Measurements from ENCODE around the gene ELF1. TPM values are rescaled to one million over a fixed set of nuclear protein-coding genes. Genes with fewer than 3 reads are reported as not detected.

The ELF1 gene
- total RNA-seq, 1 donor from 2014 or later, result 47.4 TPM

DNA sequence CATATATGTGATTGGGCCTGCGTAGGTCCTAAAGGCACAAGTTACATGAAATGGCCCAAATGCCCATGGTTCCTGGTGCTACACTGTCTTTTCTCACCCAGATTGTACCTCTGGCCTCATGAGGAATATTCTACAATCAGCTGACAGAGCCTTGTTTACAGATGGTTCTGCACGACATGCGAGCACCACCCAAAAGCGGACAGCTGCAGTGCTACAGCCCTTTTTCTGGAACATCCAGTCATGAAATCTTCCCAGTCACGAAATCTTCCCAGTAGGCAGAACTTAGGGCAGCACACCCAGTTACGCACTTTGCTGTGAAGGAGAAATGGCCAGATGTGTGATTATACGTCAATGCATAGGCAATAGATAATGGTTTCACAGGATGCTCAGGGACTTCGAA is 7.7 kb upstream of the ELF1 start:
- TF ChIP-seq, protein P1, sequence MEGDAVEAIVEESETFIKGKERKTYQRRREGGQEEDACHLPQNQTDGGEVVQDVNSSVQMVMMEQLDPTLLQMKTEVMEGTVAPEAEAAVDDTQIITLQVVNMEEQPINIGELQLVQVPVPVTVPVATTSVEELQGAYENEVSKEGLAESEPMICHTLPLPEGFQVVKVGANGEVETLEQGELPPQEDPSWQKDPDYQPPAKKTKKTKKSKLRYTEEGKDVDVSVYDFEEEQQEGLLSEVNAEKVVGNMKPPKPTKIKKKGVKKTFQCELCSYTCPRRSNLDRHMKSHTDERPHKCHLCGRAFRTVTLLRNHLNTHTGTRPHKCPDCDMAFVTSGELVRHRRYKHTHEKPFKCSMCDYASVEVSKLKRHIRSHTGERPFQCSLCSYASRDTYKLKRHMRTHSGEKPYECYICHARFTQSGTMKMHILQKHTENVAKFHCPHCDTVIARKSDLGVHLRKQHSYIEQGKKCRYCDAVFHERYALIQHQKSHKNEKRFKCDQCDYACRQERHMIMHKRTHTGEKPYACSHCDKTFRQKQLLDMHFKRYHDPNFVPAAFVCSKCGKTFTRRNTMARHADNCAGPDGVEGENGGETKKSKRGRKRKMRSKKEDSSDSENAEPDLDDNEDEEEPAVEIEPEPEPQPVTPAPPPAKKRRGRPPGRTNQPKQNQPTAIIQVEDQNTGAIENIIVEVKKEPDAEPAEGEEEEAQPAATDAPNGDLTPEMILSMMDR (conservative IDR thresholded peaks at IDR 0.05), result no peak
- no peaks in the 10 kb centered on the region for H3K9me3 Mint-ChIP-seq

DNA sequence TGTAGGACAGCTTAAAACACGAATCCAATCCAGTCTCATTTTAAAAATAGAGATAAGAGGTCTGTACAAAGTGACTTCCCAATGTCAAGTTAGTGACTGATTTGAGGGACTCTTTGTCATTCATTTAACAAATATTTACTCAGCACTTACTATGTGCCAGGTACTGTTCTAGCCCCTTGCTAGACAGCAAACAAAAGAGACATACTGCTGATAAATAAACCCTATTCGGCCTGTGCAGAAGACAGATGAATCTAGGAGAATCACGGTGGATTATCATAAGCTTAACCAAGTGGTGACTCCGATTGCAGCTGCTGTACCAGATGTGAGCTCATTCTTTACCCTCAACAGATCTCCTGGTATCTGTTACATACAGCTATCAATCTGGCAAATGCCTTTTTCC is 6.4 kb upstream of the ELF1 start:
- H3K36me3 Mint-ChIP-seq, result peaks cover 8% of the 10 kb centered on the region
- peaks cover 23% of the 10 kb centered on the region for H3K4me1 Mint-ChIP-seq (ENCODE audit: unreplicated experiment)
- H3K27me3 Mint-ChIP-seq, result no peaks in the 10 kb centered on the region
- H3K4me3 Mint-ChIP-seq, result no peak overlapping the region
- H3K9me3 Mint-ChIP-seq, result no peaks in the 10 kb centered on the region
- no peak for DNase-seq (ENCODE audit: extremely low spot score, unreplicated experiment)
- TF ChIP-seq, protein P1 (conservative IDR thresholded peaks at IDR 0.05), result no peak
- H3K27ac Mint-ChIP-seq, result peak overlapping the region; percentile 66

More for the DNA sequence above, 7.7 kb upstream of the ELF1 start:
- Mint-ChIP-seq H3K27ac (no peak overlapping the region), H3K36me3 (peaks cover 8% of the 10 kb centered on the region), H3K4me3 (no peak overlapping the region), H3K4me1 (ENCODE audit: unreplicated experiment) (peaks cover 16% of the 10 kb centered on the region), H3K27me3 (no peaks in the 10 kb centered on the region)
- DNase-seq (ENCODE audit: extremely low spot score, unreplicated experiment), result no peak

DNA sequence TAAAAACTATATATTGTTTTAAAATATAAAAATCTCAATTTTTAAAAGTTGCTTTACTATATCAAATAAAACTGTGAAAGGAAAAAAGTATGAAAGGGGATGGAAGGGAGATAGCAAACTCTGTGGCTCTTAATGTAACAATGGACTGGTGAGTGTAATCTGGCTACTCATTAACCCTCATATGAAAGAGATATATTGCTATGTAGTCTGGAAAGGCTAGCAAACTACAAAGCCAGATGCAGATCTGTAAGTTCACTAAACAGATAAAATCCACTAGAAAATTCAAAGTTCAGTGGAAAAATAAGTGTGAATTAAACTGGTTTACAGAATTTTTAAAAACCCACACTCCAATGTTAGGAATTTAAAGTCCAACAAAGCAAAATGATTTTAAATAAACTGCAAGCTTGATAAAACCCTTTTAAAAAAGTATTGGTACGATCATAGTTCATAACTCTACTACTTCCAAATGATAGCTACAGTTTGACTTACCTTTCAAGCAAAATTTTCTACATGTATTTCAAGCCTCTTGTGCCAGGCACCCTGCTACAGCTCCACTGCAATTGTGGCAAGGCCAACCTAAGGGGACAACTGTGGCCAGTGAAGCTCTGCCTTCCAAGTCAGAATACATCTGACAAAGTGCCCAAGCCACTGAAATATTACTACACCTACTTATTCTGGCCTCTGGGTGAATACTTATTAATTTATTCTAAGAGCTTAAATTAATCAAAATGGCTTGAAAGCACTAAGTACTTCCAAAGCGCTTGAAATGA is 647 bp upstream of the ELF1 start:
- H3K27ac Mint-ChIP-seq, result peak overlapping the region; percentile 97
- DNase-seq (ENCODE audit: extremely low spot score, unreplicated experiment), result no peak
- TF ChIP-seq, protein P1 (conservative IDR thresholded peaks at IDR 0.05), result no peak
- H3K4me1 Mint-ChIP-seq (ENCODE audit: unreplicated experiment), result peaks cover 30% of the 10 kb centered on the region
- no peaks in the 10 kb centered on the region for H3K36me3 Mint-ChIP-seq
- no peaks in the 10 kb centered on the region for H3K27me3 Mint-ChIP-seq
- peak overlapping the region; percentile 24 for H3K4me3 Mint-ChIP-seq
- no peaks in the 10 kb centered on the region for H3K9me3 Mint-ChIP-seq

DNA sequence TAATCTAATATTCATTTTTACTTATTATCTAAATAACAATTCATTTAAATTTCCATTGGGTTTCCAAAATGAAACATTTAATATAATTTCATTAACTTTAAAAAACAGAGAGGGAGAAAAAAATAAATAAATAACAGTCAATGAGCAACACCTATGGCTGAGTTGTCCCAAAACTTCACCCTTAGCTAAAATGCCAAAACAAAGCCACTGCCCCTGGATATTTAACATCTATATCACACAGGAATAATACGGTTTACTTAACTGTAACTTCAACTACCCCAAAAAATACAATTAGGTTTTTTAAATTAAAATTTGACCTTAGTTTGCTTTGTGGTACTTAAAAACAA is 541 bp downstream of the ELF1 start:
- TF ChIP-seq, protein P1 (conservative IDR thresholded peaks at IDR 0.05), result no peak
- H3K4me1 Mint-ChIP-seq (ENCODE audit: unreplicated experiment), result peaks cover 29% of the 10 kb centered on the region
- DNase-seq (ENCODE audit: extremely low spot score, unreplicated experiment), result no peak
- peak overlapping the region; percentile 97 for H3K27ac Mint-ChIP-seq
- H3K9me3 Mint-ChIP-seq, result no peaks in the 10 kb centered on the region
- H3K36me3 Mint-ChIP-seq, result no peaks in the 10 kb centered on the region
- H3K4me3 Mint-ChIP-seq, result peak overlapping the region; percentile 86
- no peaks in the 10 kb centered on the region for H3K27me3 Mint-ChIP-seq

DNA sequence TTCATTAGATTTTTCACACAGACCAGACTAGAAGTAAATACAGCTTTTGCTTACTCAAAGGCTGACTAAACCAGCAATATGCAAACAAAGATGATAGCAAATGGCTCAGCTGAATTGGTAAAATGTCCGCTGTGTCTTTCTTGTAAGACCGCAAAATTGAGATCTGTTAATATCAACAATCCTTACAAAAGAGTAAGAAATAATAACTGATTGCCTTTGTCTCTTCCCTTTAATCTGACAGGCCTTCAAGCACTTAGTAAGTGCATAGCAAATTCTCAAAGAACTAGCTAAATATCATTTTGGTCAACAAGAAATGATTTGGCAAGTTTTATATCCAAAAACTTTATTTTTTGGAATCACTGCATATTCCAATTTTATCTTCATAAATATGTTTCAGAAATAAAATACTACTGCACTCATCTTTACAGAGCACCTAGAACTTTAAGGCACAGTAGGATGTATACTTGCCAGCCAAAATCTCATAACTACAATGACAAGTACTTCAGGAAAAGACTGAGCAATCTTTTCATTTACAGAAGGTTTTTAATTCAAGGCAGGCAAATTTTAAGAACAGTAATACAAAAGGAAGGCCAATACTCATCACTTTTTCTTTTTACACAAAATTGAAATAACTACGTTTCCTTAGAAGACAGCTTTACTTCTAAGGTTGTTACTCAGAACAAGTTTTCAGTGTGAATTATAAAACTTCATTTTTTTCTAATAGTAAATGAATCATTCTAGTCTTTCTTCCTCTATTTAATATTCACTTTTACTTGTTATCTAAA is 1.1 kb downstream of the ELF1 start:
- peak overlapping the region; percentile 82 for H3K27ac Mint-ChIP-seq
- TF ChIP-seq, protein P1 (conservative IDR thresholded peaks at IDR 0.05), result no peak

More for the DNA sequence above, 1.1 kb downstream of the ELF1 start:
- no peak for DNase-seq (ENCODE audit: extremely low spot score, unreplicated experiment)
- Mint-ChIP-seq H3K4me3 (peak overlapping the region; percentile 83), H3K36me3 (peaks cover 4% of the 10 kb centered on the region), H3K27me3 (no peaks in the 10 kb centered on the region), H3K9me3 (no peaks in the 10 kb centered on the region), H3K4me1 (ENCODE audit: unreplicated experiment) (peaks cover 29% of the 10 kb centered on the region)

Data from type B pancreatic cell (in vitro differentiated cells).